H1 (cell line): ENCODE measurements around the gene DHX58. TPM values are rescaled to one million over a fixed set of nuclear protein-coding genes. Genes with fewer than 3 reads are reported as not detected.

ENCODE experiments used
- CHD2 ChIP-seq: IDR thresholded peaks from 2 replicates; pipeline ENCODE4 v1.6.1; 2012; ENCODE audit warnings: low read length, improper control_type of control experiment
- polyA plus RNA-seq, 7 experiments: library from polyadenylated mRNA; depleted of rRNA in 3 of 7; stranded (reverse) in 5 of 7; unstranded in 2 of 7; fragments of >200 nt in 5 of 7; fragments of 200-250 nt in 2 of 7; gene quantifications; 1 replicate in 5 of 7; 2 replicates in 1 of 7; 4 replicates in 1 of 7; pipeline versions ENCODE4 v1.2.1 to v1.2.3, GENCODE V29; 2011 to 2013; ENCODE audit warnings: missing spikeins in 2 of 7, mixed read lengths in 2 of 7
- total RNA-seq: library from RNA; stranded (reverse); fragmentation: NEBNext Ultra II Directional; extraction: Animal tissue kit (Norgen Biotek cat#: 25700); gene quantifications from 2 replicates; pipeline ENCODE4 v1.2.1, GENCODE V29; 2021

The DHX58 gene
- total and polyA plus RNA-seq, 2 of the 8 experiments (the other 6 are each of a cell fraction or from before 2014, with no cell fraction given), result 5.6 to 9.9 TPM

GRCh38 chr17:42090964-42091790 lies 21.3 kb downstream of the DHX58 start (continued):
- no peak for TF ChIP-seq CHD2
